ENCODE results near the gene OR2F1.

OR2F1 gene

DNA sequence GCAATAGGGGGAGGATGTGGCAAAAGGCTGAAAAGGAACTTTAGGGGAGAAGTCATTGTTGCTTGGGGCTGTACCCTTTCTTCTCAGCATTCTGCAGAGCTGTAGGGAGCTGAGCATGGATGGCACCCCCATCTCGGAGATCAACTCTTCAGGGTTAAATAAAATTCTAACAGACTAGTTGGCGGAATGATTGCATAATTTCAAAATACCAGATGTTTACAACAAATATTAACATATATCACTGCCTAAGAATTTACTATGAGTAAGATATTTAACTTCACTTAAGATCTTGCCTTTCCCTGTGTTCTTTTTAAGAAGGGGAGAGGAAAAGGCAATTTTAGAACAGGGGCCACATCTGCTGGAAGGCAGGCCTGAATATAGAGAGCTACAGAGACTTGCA lies 509 bp upstream of the OR2F1 start:
- TF ChIP-seq, protein P1, sequence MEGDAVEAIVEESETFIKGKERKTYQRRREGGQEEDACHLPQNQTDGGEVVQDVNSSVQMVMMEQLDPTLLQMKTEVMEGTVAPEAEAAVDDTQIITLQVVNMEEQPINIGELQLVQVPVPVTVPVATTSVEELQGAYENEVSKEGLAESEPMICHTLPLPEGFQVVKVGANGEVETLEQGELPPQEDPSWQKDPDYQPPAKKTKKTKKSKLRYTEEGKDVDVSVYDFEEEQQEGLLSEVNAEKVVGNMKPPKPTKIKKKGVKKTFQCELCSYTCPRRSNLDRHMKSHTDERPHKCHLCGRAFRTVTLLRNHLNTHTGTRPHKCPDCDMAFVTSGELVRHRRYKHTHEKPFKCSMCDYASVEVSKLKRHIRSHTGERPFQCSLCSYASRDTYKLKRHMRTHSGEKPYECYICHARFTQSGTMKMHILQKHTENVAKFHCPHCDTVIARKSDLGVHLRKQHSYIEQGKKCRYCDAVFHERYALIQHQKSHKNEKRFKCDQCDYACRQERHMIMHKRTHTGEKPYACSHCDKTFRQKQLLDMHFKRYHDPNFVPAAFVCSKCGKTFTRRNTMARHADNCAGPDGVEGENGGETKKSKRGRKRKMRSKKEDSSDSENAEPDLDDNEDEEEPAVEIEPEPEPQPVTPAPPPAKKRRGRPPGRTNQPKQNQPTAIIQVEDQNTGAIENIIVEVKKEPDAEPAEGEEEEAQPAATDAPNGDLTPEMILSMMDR (conservative IDR thresholded peaks at IDR 0.05; ENCODE audit: low read length): no peak
- DNase-seq (ENCODE audit: low read depth): peak; percentile 1

DNA sequence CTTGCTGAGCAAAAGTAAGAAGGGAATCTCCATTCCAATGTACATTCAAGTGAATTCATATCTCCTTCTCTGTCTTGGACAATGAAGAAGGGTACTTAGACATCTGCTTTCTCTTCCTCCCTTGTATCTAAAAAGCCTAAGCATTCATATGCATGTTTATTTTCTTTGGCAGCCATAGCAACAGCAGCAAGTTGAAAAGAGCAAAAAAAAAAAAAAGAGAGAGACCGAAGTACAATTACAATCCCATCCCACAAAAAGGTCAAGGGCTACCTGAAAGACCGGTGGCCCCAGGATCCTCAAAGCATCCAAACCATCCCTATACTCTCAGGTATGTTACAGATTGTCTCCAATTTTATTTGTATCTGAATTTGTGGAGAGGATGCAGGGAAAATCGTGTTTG lies 4.1 kb downstream of the OR2F1 start:
- TF ChIP-seq, protein P1 (conservative IDR thresholded peaks at IDR 0.05; ENCODE audit: low read length): no peak
- no peak overlapping the region for H3K4me3 ChIP-seq (ENCODE audit: low read length)
- DNase-seq (ENCODE audit: low read depth): no peak

More for the DNA sequence above, 509 bp upstream of the OR2F1 start:
- no peak overlapping the region for H3K4me3 ChIP-seq (ENCODE audit: low read length)

DNA sequence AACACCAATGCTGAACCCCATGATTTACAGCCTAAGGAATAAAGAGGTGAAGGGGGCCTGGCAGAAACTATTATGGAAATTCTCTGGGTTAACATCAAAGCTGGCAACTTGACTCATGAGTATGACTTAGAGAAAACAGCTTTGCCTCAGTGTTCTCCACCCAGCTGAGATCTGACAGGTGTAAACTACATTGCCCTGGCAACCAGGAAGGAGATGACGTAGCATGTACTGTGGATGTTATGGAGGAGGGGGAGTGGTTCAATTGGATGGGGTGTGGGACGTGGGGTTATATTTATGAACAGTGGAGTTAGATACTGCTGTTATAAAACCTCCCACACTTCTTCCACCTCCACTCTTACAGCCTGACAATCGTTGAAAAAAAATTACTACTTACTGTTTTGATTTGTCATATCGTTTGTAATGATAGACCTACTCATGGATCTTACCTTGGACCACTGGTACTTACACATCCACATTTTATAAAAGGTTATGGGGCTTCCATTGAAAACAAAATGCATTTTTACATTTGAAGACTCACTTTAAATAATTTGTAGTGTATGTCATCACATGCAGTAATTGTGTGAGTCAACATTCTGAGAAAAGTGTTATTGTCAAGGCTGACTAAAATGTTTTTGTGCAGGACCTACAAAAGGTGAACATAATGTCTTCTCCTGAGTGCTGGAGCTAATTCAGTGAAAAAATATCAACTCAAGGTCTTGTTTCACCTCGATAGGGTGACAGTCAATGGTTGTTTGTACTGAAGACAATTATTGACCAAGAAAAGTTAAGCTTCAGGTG lies 6.4 kb downstream of the OR2F1 start:
- TF ChIP-seq, protein P1 (conservative IDR thresholded peaks at IDR 0.05; ENCODE audit: low read length): no peak
- DNase-seq (ENCODE audit: low read depth): no peak

DNA sequence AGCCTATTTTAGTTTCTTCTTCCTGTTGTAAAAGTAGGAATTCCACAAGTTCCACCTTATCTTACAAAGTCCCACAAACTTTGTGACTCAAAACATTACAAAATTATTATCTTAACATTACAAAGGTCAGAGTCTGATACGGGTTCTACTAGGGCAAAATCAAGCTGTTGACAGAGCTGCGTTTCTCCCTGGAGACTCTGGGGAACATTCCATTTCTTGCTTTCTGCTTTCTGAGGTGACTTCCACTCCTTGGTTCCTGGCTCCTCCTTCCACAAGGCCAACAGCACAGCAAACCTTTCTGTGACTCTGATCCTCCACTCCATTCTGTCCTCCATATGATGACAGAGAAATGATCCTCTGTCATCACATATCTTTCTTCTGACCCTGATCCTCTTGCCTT lies 10.6 kb downstream of the OR2F1 start:
- DNase-seq (ENCODE audit: low read depth): no peak
- no peak overlapping the region for H3K4me3 ChIP-seq (ENCODE audit: low read length)
- TF ChIP-seq, protein P1 (conservative IDR thresholded peaks at IDR 0.05; ENCODE audit: low read length): no peak

More for the DNA sequence above, 6.4 kb downstream of the OR2F1 start:
- no peak overlapping the region for H3K4me3 ChIP-seq (ENCODE audit: low read length)

DNA sequence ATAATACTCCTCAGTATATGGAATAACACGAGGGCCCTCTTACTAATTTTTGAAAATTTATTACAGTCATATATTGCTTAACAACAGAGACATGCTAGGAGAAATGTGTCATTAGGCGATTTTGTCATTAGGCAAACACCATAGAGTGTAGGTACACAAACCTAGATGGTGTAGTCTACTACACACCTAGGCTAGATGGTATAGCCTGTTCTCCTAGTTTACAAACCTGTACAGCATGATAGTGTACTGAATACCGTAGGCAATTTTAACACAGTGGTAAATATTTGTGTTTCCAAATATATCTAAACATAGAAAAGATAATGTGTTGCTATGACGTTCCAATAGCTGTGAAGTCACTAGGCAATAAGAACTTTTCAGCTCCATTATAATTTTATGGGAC lies 12.8 kb downstream of the OR2F1 start:
- no peak overlapping the region for H3K4me3 ChIP-seq (ENCODE audit: low read length)
- no peak for DNase-seq (ENCODE audit: low read depth)
- TF ChIP-seq, protein P1 (conservative IDR thresholded peaks at IDR 0.05; ENCODE audit: low read length): no peak

DNA sequence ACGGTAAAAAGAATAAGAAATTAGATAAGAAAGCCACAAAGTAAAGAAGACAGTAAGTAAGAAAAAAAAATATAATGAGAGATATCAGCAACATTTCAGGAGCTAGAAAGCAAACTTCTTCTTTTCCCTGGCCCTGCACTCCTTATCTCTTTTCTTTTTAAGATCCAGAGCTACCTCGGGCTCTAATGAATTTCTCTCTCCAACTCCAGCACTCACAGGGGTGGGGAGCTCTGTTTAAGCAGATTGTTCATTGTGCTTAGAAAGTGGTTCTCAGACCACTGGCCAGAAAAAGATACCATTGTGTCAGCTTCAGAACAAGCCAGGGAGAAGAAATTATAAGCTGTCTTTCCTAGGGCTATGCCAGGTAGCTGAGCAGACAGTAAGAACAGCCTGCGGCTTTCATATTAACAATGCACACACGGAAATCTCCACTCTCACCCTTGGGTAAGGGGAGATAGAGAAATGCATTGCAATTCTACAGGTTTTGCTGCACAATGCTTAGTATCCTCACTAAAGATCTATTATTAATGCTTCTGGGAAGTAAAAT lies 19.3 kb downstream of the OR2F1 start:
- H3K4me3 ChIP-seq (ENCODE audit: low read length): no peak overlapping the region
- no peak for DNase-seq (ENCODE audit: low read depth)
- TF ChIP-seq, protein P1 (conservative IDR thresholded peaks at IDR 0.05; ENCODE audit: low read length): no peak

DNA sequence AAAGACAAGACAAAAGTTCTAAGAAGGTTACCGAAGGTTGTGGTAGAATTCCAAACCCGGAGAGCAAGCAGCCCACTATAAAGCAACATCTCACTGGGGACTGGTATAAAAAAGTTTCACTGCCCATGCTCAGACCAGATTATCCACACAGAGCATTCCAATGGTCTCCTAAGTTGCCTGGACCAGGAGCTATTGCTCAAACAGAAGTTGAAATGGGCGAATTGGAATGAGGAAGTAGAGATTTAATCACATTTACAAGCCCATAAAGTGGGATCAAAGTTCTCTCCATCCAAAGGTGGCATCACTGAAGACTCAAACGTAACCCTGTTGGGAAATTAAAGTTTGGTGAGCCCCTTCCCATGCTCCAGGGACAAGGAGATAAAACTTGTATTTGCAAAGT lies 19.8 kb downstream of the OR2F1 start:
- peak; percentile 31 for DNase-seq (ENCODE audit: low read depth)
- TF ChIP-seq, protein P1 (conservative IDR thresholded peaks at IDR 0.05; ENCODE audit: low read length): no peak
- no peak overlapping the region for H3K4me3 ChIP-seq (ENCODE audit: low read length)
